SIG-M5 (cell line): ENCODE measurements around the gene VARS1.
"Not testable (repeated sequence)": the region's sequence is repeated elsewhere in the genome, so short reads cannot be mapped to it uniquely, and the experiment has no call there.

Experiments used
- DNase-seq: peaks from one replicate; lab custom pipeline; 2025; lab: John Stamatoyannopoulos, UW

VARS1 gene

DNA sequence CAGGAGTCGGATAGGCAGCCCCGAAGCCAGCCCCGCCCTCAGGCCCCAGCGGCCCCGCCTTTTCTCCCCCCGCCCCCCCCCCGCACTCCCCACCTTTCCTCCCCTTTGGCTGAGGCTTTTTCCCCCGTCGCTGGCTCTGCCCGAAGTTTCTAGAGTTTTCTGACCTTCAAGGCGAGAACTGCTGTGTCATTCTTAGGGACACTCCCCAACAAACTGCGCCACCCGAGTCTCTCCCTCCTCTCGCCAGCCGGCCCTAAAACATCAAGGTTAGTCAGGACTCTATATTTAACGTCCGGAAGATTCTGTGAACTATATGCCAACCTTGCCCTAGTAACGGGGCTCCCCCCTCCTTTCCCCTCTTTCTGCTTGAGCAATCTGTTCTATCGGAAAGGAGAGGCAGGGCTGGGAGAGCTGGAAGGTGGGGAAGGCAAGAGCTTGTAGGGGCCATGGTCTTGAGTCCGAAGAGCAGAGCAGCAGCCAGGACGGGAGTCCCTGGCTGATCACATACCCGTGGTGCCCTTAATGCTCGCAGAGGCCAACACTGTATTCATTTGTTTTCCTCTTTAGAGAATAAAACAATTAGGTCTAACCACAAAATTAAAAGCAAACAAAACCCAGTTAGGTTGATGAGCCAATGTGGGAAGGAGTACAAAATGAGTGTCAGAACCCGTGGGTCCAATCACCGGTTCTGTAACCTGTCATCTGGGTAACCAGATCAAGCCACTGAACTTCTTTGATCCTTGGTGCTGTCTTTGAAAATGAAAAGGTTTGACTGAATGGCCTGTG is 26.7 kb upstream of the VARS1 start:
- DNase-seq: peak; percentile 36

DNA sequence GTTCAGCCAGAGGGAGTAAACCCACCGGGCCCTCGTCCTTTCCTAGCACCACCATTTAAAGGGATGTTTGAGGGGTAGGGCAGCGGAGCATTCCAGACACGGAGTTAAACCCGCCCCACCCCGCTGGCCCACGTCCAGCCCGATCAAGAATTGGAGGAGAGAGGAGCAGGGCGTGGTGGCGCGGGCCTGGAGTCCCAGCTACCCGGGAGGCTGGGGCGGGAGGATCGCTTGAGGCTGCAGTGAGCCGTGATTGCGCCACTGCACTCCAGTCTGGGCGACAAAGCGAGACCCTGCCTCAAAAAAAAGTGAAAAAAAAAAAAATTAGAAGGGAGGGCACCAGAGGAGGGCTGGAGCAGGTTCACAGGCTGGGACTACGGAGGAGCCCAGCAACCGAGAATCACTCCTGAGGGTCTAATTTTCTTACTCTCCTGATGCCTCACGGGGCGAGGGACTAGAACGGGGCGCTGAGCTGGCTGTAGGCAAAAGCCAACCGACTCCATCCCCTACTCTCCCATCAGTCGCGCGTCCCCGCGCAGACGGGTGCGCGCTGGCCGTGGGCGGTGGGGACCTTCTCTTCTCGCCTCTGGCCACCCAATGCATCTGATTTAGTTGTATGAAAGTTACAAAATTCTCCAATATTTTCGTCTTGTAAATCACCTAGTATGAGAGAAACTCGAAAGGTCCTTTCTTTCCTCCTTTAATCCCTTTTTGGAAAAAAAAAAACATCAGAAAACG is 25.9 kb upstream of the VARS1 start:
- no peak for DNase-seq

DNA sequence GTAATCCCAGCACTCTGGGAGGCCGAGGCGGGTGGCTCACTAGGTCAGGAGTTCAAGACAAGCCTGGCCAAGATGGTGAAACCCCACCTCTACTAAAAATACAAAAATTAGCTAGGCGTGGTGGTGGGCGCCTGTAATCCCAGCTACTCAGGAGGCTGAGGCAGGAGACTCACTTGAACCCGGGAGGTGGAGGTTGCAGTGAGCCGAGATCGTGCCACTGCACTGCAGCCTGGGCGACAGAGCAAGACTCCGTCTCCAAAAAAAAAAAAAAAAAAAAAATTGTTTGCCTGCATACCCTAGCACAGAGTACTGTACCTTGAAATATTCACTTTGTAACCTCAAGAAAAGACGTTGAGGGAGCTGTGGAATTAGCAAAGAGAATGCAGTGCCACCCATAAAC is 24.8 kb upstream of the VARS1 start:
- DNase-seq: not testable (repeated sequence)

DNA sequence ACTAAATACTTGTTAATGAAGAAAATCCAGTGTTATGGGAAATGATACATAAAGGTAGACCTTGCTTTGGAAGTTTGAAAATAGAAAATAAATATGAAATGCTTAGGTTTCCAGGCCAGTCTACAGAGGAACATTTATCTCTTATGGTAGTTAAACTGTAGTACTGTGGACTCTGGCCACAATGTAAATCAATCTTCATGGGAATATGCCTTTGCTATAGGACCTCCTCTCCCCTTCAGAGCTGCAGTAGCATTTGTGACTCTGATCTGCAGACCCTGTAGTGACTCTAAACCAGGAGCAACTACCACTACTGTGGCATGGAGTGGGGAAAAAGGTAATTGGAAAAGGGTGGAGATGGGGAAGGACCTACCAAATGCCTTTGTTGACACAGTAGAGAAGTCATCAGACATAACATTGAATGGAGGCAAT is 24.3 kb upstream of the VARS1 start:
- no peak for DNase-seq

DNA sequence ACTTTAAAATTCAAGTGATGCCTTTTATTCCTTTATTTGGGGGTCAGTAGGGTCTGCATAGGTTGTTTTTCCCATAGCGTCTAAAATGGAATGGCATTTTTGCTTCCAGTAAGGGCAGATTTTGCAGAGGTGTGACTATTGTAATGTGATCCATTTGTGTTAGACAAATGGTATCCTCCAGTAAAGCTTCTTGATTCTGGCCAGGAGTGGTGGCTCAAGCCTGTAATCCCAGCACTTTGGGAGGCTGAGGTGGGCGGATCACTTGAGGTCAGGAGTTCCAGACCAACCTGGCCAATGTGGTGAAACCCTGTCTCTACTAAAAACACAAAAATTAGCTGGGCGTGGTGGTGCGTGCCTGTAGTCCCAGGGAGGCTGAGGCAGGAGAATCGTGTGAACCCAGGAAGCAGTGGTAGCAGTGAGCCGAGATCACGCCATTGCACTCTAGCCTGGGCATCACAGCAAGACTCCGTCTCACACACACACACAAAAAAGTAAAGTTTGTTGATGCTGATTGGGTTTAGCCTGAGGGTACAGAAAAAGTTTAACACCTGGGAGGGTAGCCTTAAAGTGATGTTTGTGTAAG is 22.5 kb upstream of the VARS1 start:
- not testable (repeated sequence) for DNase-seq

DNA sequence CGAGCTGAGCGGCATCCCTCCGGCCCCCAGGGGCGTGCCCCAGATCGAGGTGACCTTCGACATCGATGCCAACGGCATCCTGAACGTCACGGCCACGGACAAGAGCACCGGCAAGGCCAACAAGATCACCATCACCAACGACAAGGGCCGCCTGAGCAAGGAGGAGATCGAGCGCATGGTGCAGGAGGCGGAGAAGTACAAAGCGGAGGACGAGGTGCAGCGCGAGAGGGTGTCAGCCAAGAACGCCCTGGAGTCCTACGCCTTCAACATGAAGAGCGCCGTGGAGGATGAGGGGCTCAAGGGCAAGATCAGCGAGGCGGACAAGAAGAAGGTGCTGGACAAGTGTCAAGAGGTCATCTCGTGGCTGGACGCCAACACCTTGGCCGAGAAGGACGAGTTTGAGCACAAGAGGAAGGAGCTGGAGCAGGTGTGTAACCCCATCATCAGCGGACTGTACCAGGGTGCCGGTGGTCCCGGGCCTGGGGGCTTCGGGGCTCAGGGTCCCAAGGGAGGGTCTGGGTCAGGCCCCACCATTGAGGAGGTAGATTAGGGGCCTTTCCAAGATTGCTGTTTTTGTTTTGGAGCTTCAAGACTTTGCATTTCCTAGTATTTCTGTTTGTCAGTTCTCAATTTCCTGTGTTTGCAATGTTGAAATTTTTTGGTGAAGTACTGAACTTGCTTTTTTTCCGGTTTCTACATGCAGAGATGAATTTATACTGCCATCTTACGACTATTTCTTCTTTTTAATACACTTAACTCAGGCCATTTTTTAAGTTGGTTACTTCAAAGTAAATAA is 21.8 kb upstream of the VARS1 start:
- not testable (repeated sequence) for DNase-seq

DNA sequence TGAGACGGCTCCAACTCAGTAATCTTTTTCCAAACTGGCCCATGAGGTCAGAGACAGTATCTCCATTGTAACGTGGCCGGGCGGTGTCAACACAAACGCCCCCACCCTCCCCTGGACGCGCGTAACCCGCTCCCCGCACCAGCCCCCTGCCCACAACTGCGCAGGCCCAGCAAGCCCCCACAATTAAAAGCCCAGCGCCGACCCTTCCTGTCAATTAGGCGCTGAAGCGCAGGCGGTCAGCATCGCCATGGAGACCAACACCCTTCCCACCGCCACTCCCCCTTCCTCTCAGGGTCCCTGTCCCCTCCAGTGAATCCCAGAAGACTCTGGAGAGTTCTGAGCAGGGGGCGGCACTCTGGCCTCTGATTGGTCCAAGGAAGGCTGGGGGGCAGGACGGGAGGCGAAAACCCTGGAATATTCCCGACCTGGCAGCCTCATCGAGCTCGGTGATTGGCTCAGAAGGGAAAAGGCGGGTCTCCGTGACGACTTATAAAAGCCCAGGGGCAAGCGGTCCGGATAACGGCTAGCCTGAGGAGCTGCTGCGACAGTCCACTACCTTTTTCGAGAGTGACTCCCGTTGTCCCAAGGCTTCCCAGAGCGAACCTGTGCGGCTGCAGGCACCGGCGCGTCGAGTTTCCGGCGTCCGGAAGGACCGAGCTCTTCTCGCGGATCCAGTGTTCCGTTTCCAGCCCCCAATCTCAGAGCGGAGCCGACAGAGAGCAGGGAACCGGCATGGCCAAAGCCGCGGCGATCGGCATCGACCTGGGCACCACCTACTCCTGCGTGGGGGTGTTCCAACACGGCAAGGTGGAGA is 19.7 kb upstream of the VARS1 start, which contains the start of the genes HSPA1A and HSPA1L:
TSS of gene HSPA1A (plus strand) at position 519 of the 814 bp plus-strand sequence. CDS start at position 733, 214 bp downstream.
TSS of gene HSPA1L (minus strand) at position 259 of the 814 bp plus-strand sequence. CDS start 3,311 bp downstream, outside the sequence.
- DNase-seq: peak; percentile 41

DNA sequence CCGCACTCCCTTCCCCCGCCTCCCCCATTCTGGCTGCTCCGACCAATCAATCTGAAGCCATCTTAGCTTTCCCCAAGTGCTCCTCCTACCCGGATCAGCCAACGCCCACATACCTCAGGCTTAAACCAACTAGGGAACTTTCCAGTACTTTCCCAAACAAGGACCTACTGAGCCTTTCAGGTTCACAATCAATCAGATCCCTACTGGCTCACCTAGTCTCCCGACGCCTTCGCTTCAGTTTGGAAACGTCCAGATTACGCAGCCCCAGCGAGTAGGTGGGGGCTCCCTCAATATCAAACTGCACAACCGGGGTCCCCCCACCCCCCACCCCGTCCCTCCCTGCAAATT is 19.1 kb upstream of the VARS1 start:
- peak; percentile 70 for DNase-seq

DNA sequence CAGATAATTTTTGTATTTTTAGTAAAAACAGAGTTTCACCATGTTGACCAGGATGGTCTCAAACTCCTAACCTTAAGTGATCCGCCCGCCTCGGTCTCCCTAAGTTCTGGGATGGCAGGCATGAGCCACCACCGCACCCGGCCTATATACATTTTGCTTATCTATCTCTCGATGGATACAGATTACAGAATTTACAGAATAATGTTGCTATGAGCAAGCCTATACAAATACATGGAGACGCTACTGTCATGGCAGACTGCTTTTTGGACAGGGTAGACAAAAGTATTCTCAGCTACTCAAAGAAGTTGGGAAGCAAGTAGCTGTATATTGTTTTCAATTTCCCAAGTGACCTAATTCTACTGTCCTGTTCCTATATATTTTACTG is 17.9 kb upstream of the VARS1 start:
- no peak for DNase-seq

DNA sequence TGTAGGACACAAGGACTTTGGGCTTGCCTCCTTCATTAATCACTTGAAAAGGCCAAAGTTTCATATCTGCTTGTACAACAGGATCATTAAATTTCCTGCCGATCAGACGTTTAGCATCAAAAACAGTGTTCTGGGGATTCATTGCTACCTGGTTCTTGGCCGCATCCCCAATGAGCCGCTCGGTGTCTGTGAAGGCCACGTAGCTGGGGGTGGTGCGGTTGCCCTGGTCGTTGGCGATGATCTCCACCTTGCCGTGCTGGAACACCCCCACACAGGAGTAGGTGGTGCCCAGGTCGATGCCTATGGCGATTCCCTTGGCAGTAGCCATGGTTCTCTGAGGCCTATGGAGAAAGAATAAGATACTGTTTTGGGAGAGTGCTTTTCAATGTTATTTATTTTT is 16.1 kb upstream of the VARS1 start:
- DNase-seq: no peak

DNA sequence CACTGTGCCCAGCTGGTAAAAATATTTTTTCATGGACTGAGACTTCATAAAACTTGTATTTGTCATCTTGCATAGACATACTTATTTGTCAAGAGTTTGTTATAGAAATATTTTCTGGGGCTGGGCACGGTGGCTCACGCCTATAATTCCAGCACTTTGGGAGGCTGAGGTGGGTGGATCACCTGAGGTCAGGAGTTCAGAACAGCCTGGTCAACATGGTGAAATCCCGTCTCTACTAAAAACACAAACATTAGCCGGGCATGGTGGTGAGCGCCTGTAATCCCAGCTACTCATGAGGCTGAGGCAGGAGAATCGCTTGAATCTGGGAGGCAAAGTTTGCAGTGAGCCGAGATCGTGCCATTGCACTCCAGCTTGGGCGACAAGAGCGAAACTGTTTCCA is 13.0 kb upstream of the VARS1 start:
- not testable (repeated sequence) for DNase-seq

DNA sequence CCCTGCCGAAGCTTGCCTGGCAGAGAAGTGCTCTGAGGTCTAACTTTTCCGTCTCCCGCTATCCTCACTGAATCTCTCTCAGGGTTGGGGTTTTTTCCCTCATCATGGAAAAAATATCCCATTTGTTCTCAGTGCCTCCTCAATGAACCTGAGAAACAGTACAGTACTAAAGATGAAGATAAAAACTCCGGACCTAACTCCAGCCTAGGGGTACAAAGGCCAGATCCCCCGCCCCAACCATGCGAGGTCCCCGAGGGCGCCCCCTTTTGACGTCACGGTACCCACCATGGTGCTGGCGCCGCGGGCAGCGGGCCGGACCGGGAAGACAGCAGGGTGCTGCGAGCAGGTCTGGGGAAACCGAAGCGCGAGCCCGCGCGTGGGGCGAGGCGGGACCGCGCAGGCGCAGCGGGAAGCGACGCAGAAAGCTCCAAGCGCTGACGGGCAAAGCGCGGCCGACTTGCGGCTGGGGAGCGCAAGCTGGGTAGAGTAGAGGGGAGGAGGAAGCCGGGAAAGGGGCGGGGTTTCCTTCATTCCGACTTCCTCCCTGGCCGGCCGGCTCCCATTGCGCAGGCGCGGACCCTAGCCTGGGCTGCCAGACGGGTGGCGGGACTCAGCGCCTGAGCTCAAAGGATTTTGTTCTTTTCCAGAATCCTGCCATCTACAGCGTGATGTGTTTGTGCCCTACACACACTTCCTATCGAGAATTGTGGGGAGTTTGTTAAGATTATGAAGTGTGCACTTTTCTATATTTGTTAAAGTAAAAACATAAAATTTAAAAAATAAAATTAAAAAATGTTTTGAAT is 11.1 kb upstream of the VARS1 start, which contains the start of gene LSM2:
TSS of gene LSM2 (minus strand) at position 497 of the 803 bp plus-strand sequence. CDS start at position 288, 209 bp downstream.
- DNase-seq: no peak

DNA sequence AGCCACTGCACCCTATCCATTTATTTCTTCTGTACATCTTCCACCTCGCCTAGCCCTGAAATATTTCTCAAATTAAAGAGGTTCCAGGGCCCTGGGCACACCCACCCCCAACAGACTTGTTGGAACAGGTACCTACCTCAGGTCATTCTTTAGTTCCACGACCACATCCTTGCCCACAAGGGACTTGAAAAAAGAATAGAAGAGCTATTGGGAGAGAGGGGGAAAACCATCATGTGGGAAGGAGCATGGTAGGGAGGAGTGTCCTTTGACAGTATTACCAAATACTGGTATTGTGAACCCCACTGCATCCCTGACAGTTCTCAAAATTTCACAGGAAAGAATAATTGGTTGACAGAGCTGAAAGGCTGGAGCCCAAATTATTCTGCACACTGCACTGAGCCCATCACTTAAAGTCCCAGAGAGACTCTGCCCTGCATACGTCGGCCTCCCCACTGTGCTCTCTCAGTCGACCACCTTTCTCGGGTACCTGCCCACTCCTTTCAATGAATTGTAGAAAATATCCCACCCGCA is 10.5 kb upstream of the VARS1 start:
- no peak for DNase-seq

DNA sequence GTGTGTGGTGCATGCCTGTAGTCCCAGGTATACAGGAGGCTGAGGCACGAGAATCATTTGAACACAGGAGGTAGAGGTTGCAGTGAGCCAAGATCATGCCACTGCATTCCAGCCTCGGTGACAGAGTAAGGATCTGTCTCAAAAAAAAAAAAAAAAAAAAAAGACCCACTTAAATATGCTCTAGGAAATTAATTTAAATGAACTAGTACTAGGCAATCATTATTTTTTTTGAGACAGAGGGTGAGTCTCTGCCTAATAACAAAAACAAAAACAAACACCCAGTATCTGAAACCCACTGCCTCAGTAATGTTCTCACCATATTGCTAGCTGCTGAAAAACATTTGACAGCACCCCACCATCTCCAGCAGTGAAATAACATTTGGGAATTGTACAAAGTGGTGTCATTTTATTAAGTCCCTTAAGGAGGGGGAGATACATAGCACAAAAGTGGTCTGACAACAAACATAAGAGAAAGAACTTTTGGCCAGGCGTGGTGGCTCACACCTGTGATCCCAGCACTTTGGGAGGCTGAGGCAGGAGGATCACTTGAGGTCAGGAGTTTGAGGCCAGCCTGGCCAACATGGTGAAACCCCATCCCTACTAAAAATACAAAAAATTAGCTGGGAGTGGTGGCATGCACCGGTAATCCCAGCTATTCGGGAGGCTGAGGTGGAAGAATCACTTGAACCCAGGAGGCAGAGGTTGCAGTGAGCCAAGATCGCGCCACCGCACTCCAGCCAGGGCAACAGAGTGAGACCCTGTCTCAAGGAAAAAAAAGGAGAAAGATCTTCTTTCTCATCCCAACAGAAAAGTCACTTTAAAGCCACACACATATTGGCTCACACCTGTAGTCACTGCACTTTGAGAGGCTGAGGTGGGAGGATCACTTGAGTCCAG is 5.7 kb upstream of the VARS1 start:
- not testable (repeated sequence) for DNase-seq

DNA sequence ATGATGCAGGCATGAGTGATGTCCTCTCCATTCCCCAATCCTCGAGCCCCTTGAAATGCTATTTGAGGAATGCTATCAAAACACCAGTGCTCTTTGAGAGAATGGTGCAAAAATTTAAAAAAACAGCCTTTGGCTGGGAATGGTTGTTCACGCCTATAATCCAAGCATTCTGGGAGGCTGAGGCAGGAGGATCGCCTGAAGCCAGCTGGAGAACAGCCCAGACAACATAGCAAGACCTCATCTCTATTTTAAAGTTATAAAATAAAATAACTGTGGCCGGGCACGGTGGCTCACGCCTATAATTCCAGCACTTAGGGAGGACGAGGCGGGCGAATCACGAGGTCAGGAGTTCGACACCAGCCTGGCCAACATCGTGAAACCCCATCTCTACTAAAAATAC is 4.2 kb upstream of the VARS1 start:
- DNase-seq: no peak

DNA sequence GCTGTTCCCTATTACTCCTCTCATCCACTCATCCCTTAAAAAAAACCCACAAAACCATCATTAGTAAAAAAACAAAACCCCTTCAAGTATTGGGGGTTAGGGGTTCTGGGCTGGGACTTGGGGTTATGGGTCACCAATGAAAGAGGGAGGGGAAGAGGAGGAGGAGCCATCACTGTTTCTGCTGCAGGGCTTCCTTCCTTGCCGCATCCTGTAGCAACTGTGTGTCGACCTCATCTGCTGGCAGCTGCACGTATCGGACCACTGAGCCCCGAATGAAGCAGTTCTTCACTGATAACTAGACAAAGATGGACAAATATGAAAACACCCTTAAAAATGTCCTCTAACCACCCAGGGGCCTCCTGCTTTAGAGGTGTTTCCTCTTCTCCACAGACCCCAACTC is 2.0 kb upstream of the VARS1 start:
- DNase-seq: no peak

DNA sequence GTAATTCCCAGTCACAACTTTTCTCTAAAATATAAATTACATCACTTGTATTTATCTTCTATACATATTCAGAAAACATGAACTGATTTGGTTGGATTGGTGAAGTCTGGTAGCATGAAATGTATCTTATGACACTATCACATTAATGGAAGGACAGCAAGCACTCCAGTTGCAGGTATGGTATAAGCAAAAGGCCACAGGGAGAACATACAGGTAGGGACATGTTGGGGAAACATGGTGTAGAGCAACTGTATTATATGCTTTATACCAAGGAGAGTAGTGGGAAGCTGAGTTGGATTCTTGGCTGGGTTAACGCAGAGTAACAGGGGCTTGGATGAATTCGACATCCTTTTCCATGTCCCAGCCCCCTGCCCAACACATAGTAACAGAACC is 1.4 kb upstream of the VARS1 start:
- no peak for DNase-seq

DNA sequence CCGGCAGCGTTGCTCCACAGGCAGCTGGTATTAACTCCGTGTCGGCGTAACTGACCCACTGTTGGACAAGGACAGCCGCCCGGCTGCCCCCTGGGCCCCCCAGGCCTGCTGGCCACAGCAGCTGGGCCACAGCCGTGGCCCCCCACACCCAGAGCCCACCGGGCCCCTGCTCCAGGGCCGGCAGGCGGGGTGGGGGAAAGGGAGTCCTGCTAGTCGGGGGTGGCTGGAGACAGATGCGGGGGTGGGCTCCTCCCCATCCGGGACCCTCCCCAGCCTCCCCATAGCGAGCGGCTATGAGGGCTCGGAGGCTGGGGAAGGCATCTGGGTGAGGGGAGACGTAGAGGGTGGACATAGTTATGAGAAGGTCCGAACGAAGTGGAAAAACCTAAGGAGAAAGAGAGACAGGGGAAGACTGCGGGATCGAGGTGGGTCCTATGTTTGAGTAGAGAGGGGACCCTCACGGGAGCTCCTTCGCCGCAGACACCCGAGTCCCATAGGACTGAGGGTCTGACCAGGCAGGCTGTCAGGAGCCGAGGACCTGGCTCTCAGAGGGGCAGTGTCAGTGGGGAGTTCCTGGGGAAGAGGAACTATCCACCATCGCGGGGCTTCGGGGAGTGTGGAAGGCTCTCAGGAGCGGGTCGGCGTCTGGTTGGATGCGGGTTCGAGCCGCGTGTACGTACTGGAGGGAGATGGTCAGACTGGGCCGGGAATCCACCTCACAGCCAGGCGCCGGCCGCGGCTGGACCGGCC is 511 bp downstream of the VARS1 start:
- no peak for DNase-seq
